A673 (cell line): ENCODE results near the gene ASPG. TPM values are rescaled to one million over a fixed set of nuclear protein-coding genes. Genes with fewer than 3 reads are reported as not detected.

Experiments
- BruUV-seq: library from RNA; stranded (reverse); fragments of 400-500 nt; replicated peaks from 2 replicates; lab custom pipeline; 2021; lab: Mats Ljungman, UMichigan
- CTCF ChIA-PET: fragments of 300-600 bp; sonication (Branson Sonifier 250); formaldehyde crosslinking; loops from one replicate; lab custom pipeline; 2022; ENCODE audit warnings: antibody characterized with exemption; lab: Charles Lee
- POLR2A ChIA-PET: fragments of 300-600 bp; sonication (Branson Sonifier 250); formaldehyde crosslinking; loops from one replicate; lab custom pipeline; 2022; ENCODE audit warnings: antibody characterized with exemption; ENCODE audit not compliant: low non-redundant PET; lab: Charles Lee
- DNase-seq: peaks from one replicate; pipeline ENCODE4 v3.0.0-alpha.2; 2015; ENCODE audit warnings: low spot score
- H3K27ac ChIP-seq: fragments of 200-600 bp; sonication (generic); 2 replicates; pipeline ENCODE4 v1.5.1; 2016; ENCODE audit warnings: mixed run types, low read depth, mild to moderate bottlenecking, mixed read lengths, antibody characterized with exemption, low read length; ENCODE audit not compliant: poor library complexity, severe bottlenecking
- H3K27me3 ChIP-seq: fragments of 200-600 bp; sonication (generic); replicated peaks from 2 replicates; pipeline ENCODE4 v1.6.1; 2017; ENCODE audit warnings: mixed run types, low read depth, mild to moderate bottlenecking, mixed read lengths, antibody characterized with exemption, low read length; ENCODE audit not compliant: insufficient read depth, poor library complexity
- H3K36me3 ChIP-seq: fragments of 200-600 bp; sonication (generic); 2 replicates; pipeline ENCODE4 v1.6.1; 2016; ENCODE audit warnings: mixed run types, mild to moderate bottlenecking, mixed read lengths, antibody characterized with exemption, low read length; ENCODE audit not compliant: insufficient read depth, poor library complexity, severe bottlenecking
- H3K4me1 ChIP-seq: fragments of 200-600 bp; sonication (generic); 2 replicates; pipeline ENCODE4 v1.6.1; 2017; ENCODE audit warnings: mixed run types, mild to moderate bottlenecking, mixed read lengths, antibody characterized with exemption, low read length; ENCODE audit not compliant: insufficient read depth, poor library complexity, severe bottlenecking
- H3K4me3 ChIP-seq: fragments of 200-600 bp; sonication (generic); 2 replicates; pipeline ENCODE4 v1.5.1; 2016; ENCODE audit warnings: low read depth, mixed run types, mild to moderate bottlenecking, mixed read lengths, low read length; ENCODE audit not compliant: poor library complexity, severe bottlenecking
- H3K9me3 ChIP-seq: fragments of 200-600 bp; sonication (generic); 2 replicates; pipeline ENCODE4 v1.6.1; 2016; ENCODE audit warnings: mixed run types, low read depth, mild to moderate bottlenecking, mixed read lengths, antibody characterized with exemption, low read length; ENCODE audit not compliant: poor library complexity, severe bottlenecking
- CTCF ChIP-seq: fragments of 300-800, 200-600 bp; sonication (generic); conservative IDR thresholded peaks from 2 replicates; pipeline ENCODE4 v1.5.1; 2017; ENCODE audit warnings: low read depth, mild to moderate bottlenecking, antibody characterized with exemption, low read length, moderate library complexity, mixed read lengths
- EZH2 ChIP-seq: fragments of 200-600 bp; sonication (generic); IDR thresholded peaks from 2 replicates; pipeline ENCODE4 v1.6.1; 2017; ENCODE audit warnings: borderline replicate concordance, low read depth, mild to moderate bottlenecking, mixed read lengths, antibody characterized with exemption, low read length; ENCODE audit not compliant: poor library complexity, severe bottlenecking
- intact Hi-C: fragments of 100-400 bp; cut with micrococcal nuclease; formaldehyde crosslinking; loops from one replicate; pipeline ENCODE4 v1.10.0; 2022; ENCODE audit not compliant: unreplicated experiment
- total RNA-seq: library from RNA; stranded (reverse); gene quantifications from 2 replicates; pipeline ENCODE4 v1.2.3, GENCODE V29; 2021

The ASPG gene
- total RNA-seq, 1 experiment from 2014 or later, result not detected

- no peak for DNase-seq
- Histone ChIP-seq H3K4me1 (no peaks in the 10 kb centered on the region), H3K4me3 (no peak overlapping the region), H3K27ac (no peak overlapping the region), H3K9me3 (no peaks in the 10 kb centered on the region), H3K36me3 (no peaks in the 10 kb centered on the region), H3K27me3 (no peaks in the 10 kb centered on the region)
- TF ChIP-seq EZH2, result no peak
- TF ChIP-seq CTCF, result no peak
- intact Hi-C loops, result no loop called here
- ChIA-PET CTCF (no interaction called here), POLR2A (no interaction called here)
- BruUV-seq, result no TSS peak
Measured at GRCh38 chr14:104105071-104105821, 19.7 kb downstream of the ASPG start.

- CTCF ChIA-PET, result no interaction called here
Measured at GRCh38 chr14:104105822-104106470, 20.4 kb downstream of the ASPG start.

GRCh38 chr14:104106471-104106991 is 21.0 kb downstream of the ASPG start:
- Histone ChIP-seq H3K4me1 (no peaks in the 10 kb centered on the region), H3K27ac (no peak overlapping the region), H3K27me3 (no peaks in the 10 kb centered on the region), H3K9me3 (no peaks in the 10 kb centered on the region), H3K36me3 (no peaks in the 10 kb centered on the region), H3K4me3 (no peak overlapping the region)
- no peak for DNase-seq
- no TSS peak for BruUV-seq
- TF ChIP-seq EZH2, result no peak
- TF ChIP-seq CTCF, result no peak
- CTCF ChIA-PET, result no interaction called here
- intact Hi-C loops, result no loop called here
- POLR2A ChIA-PET, result no interaction called here

More at GRCh38 chr14:104105822-104106470, 20.4 kb downstream of the ASPG start:
- intact Hi-C loops, result no loop called here
- no peaks in the 10 kb centered on the region for H3K4me1 ChIP-seq
- TF ChIP-seq CTCF, result no peak
- H3K27me3 ChIP-seq, result no peaks in the 10 kb centered on the region
- DNase-seq, result no peak
- H3K4me3 ChIP-seq, result no peak overlapping the region
- H3K27ac ChIP-seq, result no peak overlapping the region
- POLR2A ChIA-PET, result no interaction called here
- no TSS peak for BruUV-seq
- no peaks in the 10 kb centered on the region for H3K36me3 ChIP-seq
- H3K9me3 ChIP-seq, result no peaks in the 10 kb centered on the region
